ENCODE results near the gene IL6ST. TPM values are rescaled to one million over a fixed set of nuclear protein-coding genes. Genes with fewer than 3 reads are reported as not detected.
"Not testable (repeated sequence)": the region's sequence is repeated elsewhere in the genome, so short reads cannot be mapped to it uniquely, and the experiment has no call there.

The IL6ST gene
- total and polyA plus RNA-seq, 12 donors: 39.0 to 659 (median 292) TPM

DNA sequence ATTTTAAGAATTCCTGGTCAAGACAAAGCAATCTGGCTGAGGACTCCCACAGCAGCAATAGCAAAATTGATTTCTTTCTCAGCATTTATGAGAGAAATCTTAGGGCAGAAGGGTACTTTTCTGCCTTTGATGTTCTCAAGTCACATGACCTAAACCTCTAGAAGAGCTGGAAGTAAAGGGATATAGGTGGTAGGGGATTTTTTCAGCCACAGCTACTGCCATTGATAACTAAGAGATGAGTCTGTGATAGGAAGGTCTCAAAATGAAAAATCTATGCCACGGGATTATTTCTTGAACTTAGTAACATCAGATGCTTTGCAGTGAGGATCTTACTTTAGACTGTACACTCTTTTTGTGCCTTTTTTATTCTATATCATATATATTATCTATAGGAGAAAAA lies 35.6 kb downstream of the IL6ST start:
- Histone ChIP-seq H3K4me3 (no peak overlapping the region), H3K36me3 (replicated peaks in 1 of 2) (peaks cover 0 to 96% of the 10 kb centered on the region in 2 donors), H3K9me3 (replicated peaks in 1 of 3) (no peaks in the 10 kb centered on the region), H3K4me1 (replicated peaks in 1 of 2) (no peaks in the 10 kb centered on the region), H3K27ac (no peak overlapping the region), H3K27me3 (no peaks in the 10 kb centered on the region)
- TF ChIP-seq, protein P1, sequence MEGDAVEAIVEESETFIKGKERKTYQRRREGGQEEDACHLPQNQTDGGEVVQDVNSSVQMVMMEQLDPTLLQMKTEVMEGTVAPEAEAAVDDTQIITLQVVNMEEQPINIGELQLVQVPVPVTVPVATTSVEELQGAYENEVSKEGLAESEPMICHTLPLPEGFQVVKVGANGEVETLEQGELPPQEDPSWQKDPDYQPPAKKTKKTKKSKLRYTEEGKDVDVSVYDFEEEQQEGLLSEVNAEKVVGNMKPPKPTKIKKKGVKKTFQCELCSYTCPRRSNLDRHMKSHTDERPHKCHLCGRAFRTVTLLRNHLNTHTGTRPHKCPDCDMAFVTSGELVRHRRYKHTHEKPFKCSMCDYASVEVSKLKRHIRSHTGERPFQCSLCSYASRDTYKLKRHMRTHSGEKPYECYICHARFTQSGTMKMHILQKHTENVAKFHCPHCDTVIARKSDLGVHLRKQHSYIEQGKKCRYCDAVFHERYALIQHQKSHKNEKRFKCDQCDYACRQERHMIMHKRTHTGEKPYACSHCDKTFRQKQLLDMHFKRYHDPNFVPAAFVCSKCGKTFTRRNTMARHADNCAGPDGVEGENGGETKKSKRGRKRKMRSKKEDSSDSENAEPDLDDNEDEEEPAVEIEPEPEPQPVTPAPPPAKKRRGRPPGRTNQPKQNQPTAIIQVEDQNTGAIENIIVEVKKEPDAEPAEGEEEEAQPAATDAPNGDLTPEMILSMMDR (IDR thresholded peaks at IDR 0.05): no peak
- TF ChIP-seq POLR2A (IDR thresholded peaks at IDR 0.05): no peak
- intact Hi-C loops (cut with DNase I): loop anchor here in 1 of 2 donors (10.0 kb wide), 1 partner anchor 674 kb away; no protein-coding TSS in a partner anchor
- no peak for DNase-seq
- WGBS, 4 donors: 88 to 96% (median 93%) methylated on average over 1 of the region's 1 CpG

DNA sequence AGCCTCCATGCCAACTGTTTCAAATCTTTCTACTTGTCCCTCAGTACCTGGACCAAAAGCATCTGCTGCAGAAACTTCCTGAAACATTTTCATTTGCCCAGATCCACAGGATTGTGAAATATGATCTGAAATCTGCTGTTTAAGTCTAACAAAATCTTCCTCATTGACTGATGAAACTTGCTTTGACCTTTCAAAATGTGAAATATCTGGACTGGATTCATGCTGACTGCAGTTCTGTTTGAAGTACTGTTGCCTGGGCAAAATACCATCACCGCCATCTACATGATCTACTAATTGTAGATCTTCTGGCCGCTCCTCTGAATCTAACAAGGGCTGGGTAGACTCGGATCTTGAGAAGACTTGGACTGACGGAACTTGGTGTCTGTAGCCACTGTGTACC lies 53.6 kb downstream of the IL6ST start:
- H3K9me3 ChIP-seq (replicated peaks in 1 of 3); H3K27ac ChIP-seq; DNase-seq; H3K4me3 ChIP-seq; H3K27me3 ChIP-seq; H3K4me1 ChIP-seq (replicated peaks in 1 of 2); intact Hi-C loops (cut with DNase I): not testable (repeated sequence)
- 93 to 98% (median 98%) methylated on average over 4 of the region's 4 CpGs for WGBS, 4 donors
- H3K36me3 ChIP-seq (replicated peaks in 1 of 2): peaks cover 0 to 60% of the 10 kb centered on the region in 2 donors

DNA sequence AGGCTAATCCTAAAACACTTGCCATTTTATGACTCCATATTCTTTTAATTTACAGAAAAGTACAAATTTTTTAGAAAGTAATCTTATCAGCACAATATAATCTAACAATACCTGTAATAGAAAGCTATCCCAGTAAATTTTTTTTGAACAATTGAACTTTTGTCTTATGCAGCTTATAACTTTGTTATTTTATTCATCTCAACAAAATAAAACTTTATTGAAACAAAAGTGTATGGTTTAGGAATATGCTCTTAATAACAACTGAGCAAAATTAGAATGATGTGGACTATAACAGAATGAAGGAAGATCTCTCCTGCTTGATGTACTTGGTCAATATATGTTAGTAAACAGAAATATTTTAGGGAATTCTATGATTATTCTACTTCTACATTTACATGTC lies 57.2 kb downstream of the IL6ST start:
- DNase-seq; H3K4me3 ChIP-seq; intact Hi-C loops (cut with DNase I); H3K27ac ChIP-seq; H3K9me3 ChIP-seq (replicated peaks in 1 of 3); H3K4me1 ChIP-seq (replicated peaks in 1 of 2); H3K27me3 ChIP-seq: not testable (repeated sequence)
- H3K36me3 ChIP-seq (replicated peaks in 1 of 2): peaks cover 0 to 50% of the 10 kb centered on the region in 2 donors

DNA sequence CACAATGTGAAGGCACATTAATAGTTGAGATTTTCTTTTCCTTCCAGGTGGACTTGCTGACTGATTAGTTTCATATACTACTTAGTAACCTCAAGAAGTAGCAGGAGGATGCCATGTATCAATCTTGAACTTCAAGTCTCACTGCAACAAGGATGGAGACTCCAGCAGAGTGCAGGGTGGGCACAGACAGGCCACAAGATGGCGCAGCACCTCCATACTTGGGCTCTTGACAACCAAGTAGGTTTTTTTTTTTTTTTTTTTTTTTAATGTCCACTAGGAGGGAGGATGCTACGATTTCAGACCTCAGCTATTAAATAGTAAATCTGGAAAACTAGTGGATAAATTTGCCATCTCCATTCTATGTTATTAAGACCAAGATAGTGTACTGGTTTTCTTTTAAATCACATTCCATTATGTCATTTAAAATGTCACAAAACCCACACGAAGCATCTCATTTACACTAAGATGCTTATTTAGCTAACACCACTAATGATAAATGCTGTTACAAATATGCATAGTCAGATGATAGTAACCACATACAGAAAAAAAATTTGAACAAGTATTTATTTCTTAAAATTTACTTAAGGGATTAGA lies 58.6 kb downstream of the IL6ST start:
- no peaks in the 10 kb centered on the region for H3K9me3 ChIP-seq (replicated peaks in 1 of 3)
- H3K4me1 ChIP-seq (replicated peaks in 1 of 2): no peaks in the 10 kb centered on the region
- intact Hi-C loops (cut with DNase I): no loop called here
- no peak overlapping the region for H3K4me3 ChIP-seq
- WGBS, 4 donors: 26 to 38% (median 29%) methylated on average over 3 of the region's 3 CpGs
- H3K27me3 ChIP-seq: no peaks in the 10 kb centered on the region
- no peak for TF ChIP-seq POLR2A (IDR thresholded peaks at IDR 0.05)
- TF ChIP-seq, protein P1 (IDR thresholded peaks at IDR 0.05): peak; percentile 70 to 90 (median 79)
- H3K27ac ChIP-seq: no peak overlapping the region
- DNase-seq: peak; percentile 64 to 87 (median 79)
- peaks cover 0 to 36% of the 10 kb centered on the region in 2 donors for H3K36me3 ChIP-seq (replicated peaks in 1 of 2)

DNA sequence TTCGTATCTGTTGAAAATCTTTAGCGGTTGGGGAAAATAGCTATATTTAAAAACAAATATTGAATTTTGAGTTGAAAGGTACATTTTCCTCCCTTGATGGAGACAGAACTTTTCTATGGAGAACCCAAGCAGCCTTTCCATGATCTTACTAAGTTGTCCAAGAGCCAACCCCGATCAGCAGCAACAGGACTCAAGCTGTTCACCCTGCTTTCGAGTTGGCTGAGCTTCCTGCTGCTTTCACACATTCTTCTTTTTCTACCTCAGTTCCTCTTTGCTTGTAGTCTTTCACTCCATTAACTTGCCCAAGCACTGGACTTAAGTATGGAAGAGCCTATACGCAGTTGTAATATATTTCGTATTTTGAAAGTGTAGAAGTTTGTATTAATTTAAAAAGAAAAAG lies 59.4 kb downstream of the IL6ST start:
- Histone ChIP-seq H3K27me3 (no peaks in the 10 kb centered on the region), H3K27ac (no peak overlapping the region), H3K36me3 (replicated peaks in 1 of 2) (peaks cover 0 to 27% of the 10 kb centered on the region in 2 donors), H3K9me3 (replicated peaks in 1 of 3) (no peaks in the 10 kb centered on the region), H3K4me1 (replicated peaks in 1 of 2) (no peaks in the 10 kb centered on the region), H3K4me3 (no peak overlapping the region)
- intact Hi-C loops (cut with DNase I): no loop called here
- no peak for TF ChIP-seq POLR2A (IDR thresholded peaks at IDR 0.05)
- TF ChIP-seq, protein P1 (IDR thresholded peaks at IDR 0.05): no peak
- 89 to 94% (median 94%) methylated on average over 6 of the region's 6 CpGs for WGBS, 4 donors
- no peak for DNase-seq

All from adrenal gland (tissue), 12 donors.